Mesothelial cell of epicardium (in vitro differentiated cells): ENCODE measurements around the gene RAB40B. TPM values are rescaled to one million over a fixed set of nuclear protein-coding genes. Genes with fewer than 3 reads are reported as not detected.

ENCODE experiments used
- DNase-seq, 2 experiments: peaks; one replicate each; pipeline ENCODE4 v3.0.0; 2021; ENCODE audit warnings: low spot score in 2 of 2; ENCODE audit not compliant: unreplicated experiment in 2 of 2
- H3K27ac Mint-ChIP-seq: 2 replicates; pipeline ENCODE4 v1.8.0; 2021; ENCODE audit warnings: mixed read lengths
- H3K27me3 Mint-ChIP-seq: 2 replicates; pipeline ENCODE4 v1.8.0; 2021; ENCODE audit warnings: low read depth, mixed read lengths
- H3K36me3 Mint-ChIP-seq: 2 replicates; pipeline ENCODE4 v1.8.0; 2021; ENCODE audit warnings: mixed read lengths
- H3K4me1 Mint-ChIP-seq: 2 replicates; pipeline ENCODE4 v1.8.0; 2021; ENCODE audit warnings: mixed read lengths
- H3K4me3 Mint-ChIP-seq: 2 replicates; pipeline ENCODE4 v1.8.0; 2021; ENCODE audit warnings: mild to moderate bottlenecking, moderate library complexity, mixed read lengths
- H3K9me3 Mint-ChIP-seq: 2 replicates; pipeline ENCODE4 v1.8.0; 2021; ENCODE audit warnings: mixed read lengths
- total RNA-seq: library from RNA; stranded (reverse); gene quantifications from 3 replicates; pipeline ENCODE4 v1.2.1, GENCODE V29; 2021
- TF ChIP-seq, protein P1 (sequence below): fragments of 200-600 bp; sonication (generic); IDR thresholded peaks from one replicate; pipeline ENCODE4 v1.5.0; 2021; ENCODE audit warnings: antibody characterized with exemption; ENCODE audit not compliant: unreplicated experiment

Gene RAB40B
- total RNA-seq, 1 donor from 2014 or later, result 26.5 TPM

GRCh38 chr17:82679586-82680465 is 18.7 kb downstream of the RAB40B start:
- Mint-ChIP-seq H3K36me3 (peaks cover 18% of the 10 kb centered on the region), H3K4me3 (no peak overlapping the region), H3K4me1 (peaks cover 5% of the 10 kb centered on the region), H3K9me3 (peaks cover 9% of the 10 kb centered on the region), H3K27me3 (no peaks in the 10 kb centered on the region), H3K27ac (no peak overlapping the region)
- TF ChIP-seq, protein P1, sequence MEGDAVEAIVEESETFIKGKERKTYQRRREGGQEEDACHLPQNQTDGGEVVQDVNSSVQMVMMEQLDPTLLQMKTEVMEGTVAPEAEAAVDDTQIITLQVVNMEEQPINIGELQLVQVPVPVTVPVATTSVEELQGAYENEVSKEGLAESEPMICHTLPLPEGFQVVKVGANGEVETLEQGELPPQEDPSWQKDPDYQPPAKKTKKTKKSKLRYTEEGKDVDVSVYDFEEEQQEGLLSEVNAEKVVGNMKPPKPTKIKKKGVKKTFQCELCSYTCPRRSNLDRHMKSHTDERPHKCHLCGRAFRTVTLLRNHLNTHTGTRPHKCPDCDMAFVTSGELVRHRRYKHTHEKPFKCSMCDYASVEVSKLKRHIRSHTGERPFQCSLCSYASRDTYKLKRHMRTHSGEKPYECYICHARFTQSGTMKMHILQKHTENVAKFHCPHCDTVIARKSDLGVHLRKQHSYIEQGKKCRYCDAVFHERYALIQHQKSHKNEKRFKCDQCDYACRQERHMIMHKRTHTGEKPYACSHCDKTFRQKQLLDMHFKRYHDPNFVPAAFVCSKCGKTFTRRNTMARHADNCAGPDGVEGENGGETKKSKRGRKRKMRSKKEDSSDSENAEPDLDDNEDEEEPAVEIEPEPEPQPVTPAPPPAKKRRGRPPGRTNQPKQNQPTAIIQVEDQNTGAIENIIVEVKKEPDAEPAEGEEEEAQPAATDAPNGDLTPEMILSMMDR, result no peak
- DNase-seq, result no peak

DNA sequence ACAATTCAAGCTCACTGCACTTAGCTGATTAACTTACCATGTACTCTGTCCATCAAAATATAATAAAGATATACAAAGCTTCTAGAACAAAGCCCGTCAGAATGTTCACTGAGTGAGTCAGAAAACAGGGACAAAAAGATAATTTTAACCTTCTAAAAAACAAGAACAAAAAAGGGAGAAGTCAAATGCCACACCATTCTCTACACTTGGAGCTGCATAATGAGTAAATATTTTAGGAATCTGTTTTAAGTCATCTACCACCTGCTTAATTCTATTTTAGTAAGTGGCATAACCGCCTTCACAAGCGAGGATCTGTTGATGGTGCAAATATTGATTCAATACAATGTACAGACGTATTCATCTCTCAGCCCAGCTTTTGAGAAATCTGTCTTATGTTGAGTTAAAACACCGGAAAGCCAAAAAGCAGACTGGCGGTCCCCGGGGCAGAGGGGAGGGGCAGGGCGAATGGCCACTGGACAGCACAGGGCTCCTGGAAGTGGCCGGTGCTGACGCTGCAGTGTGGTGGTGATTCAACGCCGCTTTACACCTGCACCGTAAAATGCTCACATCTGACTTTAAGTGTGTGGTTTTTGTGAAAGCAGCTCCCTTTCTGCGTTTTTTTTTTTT is 20.1 kb downstream of the RAB40B start:
- Mint-ChIP-seq H3K4me1 (peaks cover 8% of the 10 kb centered on the region), H3K9me3 (peaks cover 9% of the 10 kb centered on the region), H3K27me3 (no peaks in the 10 kb centered on the region), H3K27ac (no peak overlapping the region), H3K36me3 (peaks cover 14% of the 10 kb centered on the region), H3K4me3 (no peak overlapping the region)
- TF ChIP-seq, protein P1, result no peak
- DNase-seq, result no peak

DNA sequence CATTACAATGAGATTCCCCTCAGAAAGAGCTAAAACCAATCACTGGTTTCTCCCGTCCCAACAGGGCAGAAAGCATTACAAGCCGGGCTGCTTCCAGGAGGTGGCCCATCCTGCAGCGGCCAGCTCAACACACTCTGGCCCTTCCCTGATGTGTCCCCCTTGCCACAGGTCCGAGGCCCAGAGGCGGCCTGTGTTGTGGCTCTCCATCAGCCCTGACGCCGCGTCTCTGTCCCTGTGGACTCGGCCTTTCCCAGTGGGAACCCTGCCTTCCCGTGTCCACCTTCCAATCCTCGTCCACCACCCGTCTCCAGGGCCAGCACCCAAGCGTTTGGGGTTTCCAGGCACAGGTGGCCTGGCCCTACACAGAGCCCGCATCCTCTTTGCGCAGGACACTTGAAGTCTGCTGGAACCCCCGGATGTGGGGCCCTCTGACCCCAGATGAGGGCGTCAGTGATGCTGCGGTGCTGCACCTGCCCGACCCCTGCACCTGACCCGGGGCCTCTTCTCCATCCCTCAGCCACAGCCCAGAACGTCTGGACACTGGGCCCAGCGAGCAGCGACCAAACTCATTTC is 21.1 kb downstream of the RAB40B start:
- no peak for DNase-seq
- peaks cover 8% of the 10 kb centered on the region for H3K9me3 Mint-ChIP-seq
- H3K4me3 Mint-ChIP-seq, result no peak overlapping the region
- H3K4me1 Mint-ChIP-seq, result peaks cover 8% of the 10 kb centered on the region
- no peaks in the 10 kb centered on the region for H3K27me3 Mint-ChIP-seq
- TF ChIP-seq, protein P1, result no peak
- H3K27ac Mint-ChIP-seq, result no peak overlapping the region
- peaks cover 11% of the 10 kb centered on the region for H3K36me3 Mint-ChIP-seq

- no peaks in the 10 kb centered on the region for H3K27me3 Mint-ChIP-seq
- no peak for DNase-seq
- peaks cover 8% of the 10 kb centered on the region for H3K4me1 Mint-ChIP-seq
- TF ChIP-seq, protein P1, result no peak
- H3K4me3 Mint-ChIP-seq, result no peak overlapping the region
- H3K9me3 Mint-ChIP-seq, result no peaks in the 10 kb centered on the region
- H3K36me3 Mint-ChIP-seq, result no peaks in the 10 kb centered on the region
- H3K27ac Mint-ChIP-seq, result no peak overlapping the region
These were observed 22.8 kb downstream of the RAB40B start for GRCh38 chr17:82675476-82676245.

- Mint-ChIP-seq H3K4me1 (peaks cover 8% of the 10 kb centered on the region), H3K36me3 (no peaks in the 10 kb centered on the region), H3K9me3 (no peaks in the 10 kb centered on the region), H3K27me3 (no peaks in the 10 kb centered on the region), H3K27ac (peak overlapping the region; percentile 4), H3K4me3 (no peak overlapping the region)
- TF ChIP-seq, protein P1, result no peak
- DNase-seq, result no peak
These were observed 23.6 kb downstream of the RAB40B start for GRCh38 chr17:82674656-82675475.
